IPS-11a (cell line): ENCODE results near the gene ETFB.

Source experiments
- H3K4me3 ChIP-seq: one replicate; pipeline ENCODE4 v1.5.1; 2013; ENCODE audit warnings: low read depth, low read length, control low read depth

ETFB gene

DNA sequence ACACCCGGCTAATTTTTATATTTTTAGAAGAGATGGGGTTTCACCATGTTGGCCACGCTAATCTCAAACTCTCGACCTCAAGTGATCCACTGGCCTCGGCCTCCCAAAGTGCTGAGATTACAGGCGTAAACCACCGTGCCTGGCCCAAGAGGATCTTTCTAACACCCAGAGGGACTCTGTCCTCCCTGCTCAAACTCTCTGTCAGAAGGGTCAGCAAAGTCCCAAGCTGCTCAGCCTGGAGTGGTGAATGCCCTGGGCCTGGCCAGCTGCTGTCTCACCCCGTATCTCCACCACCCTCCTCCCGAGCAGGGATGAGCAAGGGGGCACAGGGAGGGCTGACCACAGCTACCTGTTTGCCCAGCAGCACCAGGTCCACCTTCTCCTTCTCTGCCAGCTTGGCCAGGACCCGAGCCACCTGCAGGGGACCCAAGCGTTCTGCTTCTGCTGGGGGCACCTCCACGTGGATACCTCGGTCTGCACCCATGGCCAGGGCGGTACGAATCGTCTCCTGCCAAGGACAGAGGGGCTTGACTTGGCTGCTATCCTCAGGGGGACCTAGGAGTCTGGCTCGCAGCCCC lies 13.3 kb downstream of the ETFB start:
- H3K4me3 ChIP-seq = no peak overlapping the region

DNA sequence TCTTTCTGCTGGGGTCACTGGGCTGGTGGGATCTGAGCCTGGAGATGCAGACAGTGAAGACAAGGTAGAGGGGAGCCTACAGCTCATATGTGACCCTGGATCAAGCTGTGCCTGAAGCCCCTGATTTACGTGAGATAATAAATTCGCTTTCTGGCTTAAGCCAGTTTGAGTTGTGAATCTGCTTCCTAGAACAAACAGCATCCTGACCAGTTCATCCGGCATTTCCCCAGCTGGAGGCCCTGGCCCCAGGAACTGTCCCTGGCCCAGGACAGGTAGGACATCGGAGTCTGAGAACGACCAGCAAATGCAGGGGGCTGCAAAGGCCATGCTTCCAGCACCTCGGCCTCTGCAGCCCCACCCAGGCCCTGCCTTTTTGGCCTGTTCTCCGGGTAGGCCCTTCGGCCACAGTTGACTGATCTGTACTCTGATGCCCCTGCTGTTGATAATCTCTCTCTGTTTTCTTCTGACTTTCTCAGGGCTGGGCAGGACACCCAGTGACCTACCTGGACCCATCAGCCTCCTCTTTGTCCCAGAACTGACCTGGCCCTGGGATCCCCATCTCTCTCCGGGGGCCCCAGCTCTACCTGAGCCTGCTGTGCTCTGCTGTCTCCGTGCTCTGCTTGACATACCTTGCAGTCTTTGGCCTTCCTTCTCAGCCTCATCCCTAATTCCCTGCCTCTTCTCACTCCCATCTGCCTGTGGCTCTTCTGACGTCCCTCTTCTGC lies 14.8 kb downstream of the ETFB start:
- no peak overlapping the region for H3K4me3 ChIP-seq

DNA sequence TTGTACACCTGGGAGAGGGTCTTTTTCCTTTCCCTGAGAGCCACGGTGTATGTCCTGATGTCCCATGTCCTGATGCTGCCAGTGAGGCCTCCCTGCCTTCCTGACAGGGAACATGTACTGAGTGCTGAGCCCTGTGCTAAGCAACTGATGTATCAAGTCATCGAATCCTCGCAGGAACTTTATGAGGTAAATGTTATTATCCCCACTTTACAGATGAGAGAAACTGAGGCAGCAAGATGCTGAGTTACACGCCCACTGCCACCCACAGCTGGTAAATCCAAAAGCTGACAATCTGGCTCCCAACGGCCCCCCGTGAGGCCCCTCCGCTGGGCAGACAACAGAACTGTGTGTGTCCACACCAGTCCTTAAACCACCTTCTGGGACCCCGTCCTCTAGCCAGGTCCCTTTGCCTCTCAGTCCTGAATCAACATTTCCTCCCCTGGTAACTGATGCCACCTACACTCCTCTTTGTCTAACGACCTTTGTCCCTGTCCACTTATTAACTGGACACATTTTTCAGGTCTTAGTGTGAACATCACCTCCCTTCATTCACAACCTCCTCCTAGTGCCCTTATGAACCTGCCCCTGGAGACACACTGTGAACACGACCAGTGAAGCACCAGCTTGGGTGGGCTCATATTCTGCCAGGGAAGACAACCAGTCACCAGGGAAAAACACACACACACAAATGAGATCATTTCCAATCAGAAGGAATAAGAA lies 18.8 kb downstream of the ETFB start:
- H3K4me3 ChIP-seq = no peak overlapping the region

DNA sequence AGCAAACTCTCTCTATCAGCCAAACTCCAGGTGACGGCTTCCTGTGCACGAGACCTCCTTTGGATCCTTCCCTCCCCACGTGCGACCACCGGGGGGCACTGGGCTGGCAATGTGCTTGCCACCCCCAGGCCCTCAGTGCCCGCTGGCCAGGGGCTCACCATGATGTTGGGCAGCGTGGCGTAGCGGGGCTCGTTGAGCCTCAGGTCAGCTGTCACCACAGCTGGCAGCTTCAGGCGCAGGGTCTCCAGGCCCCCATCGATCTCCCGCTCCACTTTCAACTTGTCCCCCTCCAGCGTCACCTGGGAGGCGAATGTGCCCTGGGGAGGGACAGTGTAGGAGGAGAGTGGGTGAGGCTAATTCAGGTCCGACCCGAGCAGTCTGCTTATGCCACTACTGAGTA lies 19.4 kb downstream of the ETFB start:
- no peak overlapping the region for H3K4me3 ChIP-seq

DNA sequence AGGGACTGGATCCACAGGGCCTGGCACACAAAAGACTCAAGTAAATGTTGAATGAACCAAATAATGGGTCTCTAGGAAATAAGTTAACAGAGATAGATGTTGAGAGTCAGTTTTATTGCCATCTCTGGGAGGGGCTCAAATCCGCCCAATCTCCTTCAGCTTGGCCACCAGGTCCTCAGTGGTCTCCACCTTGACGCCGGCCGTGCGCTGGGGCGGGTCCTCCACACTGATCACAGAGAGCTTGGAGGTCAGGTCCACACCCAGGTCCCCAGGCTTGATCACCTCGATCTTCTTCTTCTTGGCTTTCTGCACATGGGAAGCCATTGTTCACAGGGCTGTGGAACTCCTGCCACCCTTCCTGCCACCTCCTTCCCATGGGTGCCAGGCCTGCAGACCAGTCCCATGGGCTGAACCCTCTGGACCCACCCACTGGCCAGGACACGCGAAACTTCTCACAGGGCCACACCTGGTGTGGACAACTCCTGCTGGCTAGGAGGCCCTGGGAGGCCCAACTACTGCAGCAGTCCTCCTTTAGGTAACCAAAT lies 21.0 kb downstream of the ETFB start:
- no peak overlapping the region for H3K4me3 ChIP-seq

DNA sequence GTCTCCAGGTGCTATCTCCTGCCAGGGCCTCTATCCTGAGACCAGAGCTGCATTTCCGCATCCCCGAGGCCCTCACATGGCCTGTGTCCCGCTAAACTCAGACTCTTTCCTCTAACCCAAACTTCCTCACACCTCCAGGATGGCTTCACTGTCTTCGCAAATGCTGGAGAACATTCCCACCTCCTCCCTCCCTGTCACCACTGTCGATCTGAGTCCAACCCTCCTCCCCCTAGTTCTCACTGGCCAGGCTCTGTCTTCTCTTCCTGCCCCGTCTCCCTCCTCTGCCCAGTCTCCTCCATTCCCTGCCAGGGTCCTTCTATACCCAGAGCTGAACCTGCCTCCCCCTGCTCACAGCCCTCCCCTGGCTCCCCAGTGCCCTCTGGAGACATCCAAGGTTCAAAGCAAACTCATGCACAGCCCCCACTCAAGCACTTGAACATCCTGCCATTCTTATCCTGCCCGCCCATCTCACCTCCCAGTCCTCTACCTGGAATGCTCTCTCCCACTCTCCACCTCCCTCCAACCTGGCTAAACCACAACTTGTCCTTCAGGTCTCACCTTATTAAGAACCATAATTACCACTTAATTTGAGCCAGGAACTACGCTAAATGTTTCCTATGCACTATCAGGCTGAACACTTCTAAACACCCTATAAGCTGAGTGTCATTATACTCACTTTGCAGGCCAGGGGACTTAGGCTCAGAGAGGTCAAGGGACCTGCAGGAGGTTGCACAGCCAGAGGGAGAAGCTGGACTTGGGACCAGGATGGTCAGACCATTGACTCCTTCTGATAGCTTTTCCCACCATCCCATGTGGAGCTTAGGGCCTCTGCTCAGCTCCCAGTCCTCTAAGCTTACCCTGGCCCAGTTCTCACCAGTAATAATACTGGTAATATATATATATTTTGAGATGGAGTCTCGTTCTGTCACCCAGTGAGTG lies 23.3 kb downstream of the ETFB start:
- H3K4me3 ChIP-seq = no peak overlapping the region

DNA sequence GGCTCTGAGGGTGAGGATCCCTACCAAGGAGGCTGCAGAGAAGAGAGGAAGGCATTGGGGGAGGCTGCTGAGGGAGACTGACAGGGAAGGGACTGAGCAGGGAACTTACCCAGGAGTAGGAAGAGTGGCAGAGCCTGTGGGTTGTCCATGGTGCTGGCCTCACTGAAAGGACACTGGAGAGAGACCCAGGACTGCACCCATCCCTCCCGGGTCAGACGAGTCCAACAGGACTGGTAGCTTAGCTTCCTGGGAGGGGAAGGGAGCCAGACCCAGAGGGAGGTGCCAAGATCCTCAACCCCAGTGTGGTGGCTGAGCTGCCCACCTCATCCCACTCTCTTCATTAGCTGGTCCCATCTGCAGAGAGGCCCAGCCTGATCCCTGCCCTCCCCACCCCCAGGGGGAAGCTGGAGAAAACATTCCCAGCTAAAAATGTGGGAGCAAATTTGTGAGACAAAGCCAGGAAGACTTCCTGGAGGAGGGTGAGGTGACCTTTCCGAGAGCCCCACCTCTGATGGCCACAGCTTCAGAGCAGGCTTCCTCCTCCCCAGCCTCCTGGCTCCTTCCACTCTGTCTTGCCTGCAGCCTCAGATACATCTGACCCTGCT lies 24.1 kb downstream of the ETFB start, which contains the start of gene VSIG10L:
VSIG10L (minus strand) TSS at position 164 of the 605 bp plus-strand sequence; CDS start at position 149, 15 bp downstream.
- no peak within 1 kb of the TSS for H3K4me3 ChIP-seq

DNA sequence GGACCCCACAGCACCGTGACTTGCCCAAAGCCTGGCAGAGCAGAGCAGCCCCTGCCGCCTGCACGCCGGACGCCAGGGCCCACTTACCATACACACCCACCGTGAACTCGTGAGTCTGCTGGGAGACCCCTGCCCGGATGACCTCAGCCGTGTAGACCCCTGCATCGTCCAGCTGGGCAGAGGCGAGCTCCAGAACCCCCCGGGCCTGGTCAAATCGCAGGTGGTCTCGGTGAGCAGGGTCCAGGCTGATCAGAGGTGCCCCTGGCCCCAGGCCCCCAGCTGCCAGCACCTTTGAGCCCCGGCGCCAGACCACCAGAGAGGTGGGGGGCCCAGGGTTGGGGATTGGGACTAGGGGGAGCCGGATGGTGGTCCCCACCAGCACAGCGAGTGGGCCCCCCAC lies 25.1 kb downstream of the ETFB start:
- no peak overlapping the region for H3K4me3 ChIP-seq

DNA sequence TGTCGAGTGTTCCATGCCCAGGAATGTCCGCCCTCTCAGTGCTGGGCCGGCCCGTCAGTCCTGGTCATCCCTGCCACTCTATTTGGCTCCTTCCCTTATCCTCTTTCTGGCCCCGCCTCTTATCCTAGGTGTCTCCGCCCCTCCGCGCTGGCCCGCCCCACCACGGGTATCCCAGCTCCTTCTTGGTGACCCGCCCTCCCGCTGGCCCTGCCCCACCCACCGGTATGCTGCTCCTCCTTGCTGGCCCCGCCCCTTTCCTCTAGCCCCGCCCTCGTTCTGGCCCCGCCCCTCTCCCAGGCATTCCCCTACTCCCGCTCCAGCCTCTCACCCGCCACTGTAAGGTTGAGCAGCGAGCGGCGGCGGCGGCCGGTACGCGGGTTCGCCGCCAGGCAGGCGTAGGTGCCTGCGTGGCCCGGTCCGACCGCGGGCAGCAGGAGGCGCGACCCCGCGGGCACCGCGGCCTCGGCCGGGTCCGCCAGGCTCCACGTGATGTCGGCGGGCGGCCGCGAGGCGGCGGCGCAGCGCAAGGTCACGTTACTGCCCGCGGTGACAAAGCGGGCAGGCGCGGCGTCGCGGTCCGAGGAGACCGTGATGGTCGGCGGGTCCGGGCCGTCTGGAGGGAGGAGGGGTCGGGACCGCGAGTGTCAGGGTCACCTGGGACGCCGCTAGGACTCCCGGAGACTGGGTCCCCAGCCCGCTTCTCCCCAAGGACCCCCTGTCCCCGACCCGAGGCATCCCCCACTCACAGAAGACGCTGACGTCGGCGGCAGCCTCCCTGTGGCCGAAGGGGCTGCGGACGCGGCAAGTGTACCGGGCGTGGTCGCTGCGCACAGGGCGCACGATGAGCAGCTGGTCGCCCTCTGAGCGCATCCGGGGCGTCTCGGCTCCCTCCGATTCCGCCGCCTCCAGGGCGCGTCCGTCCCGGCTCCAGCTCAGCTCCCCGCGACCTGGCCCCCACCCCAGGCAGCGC lies 26.2 kb downstream of the ETFB start:
- peak overlapping the region; percentile 81 for H3K4me3 ChIP-seq

DNA sequence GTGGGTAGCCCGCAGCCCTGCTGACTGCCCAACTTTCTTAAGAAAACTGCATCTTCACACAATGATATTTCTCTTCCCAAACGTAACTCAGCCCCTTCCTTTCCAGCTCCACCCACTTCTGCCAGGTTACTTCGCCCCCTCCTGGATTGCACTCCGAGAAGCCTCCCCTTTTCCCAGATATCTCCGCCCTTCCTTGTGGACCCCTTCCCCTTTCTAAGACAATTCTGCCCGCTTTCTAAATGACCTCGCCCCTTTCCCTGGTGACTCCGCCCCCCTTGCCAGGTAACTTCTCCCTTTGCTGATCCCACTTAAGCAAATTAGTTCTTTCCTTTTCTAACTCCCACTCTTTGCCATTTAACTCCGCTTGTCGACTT lies 26.9 kb downstream of the ETFB start:
- H3K4me3 ChIP-seq = peak overlapping the region; percentile 81

DNA sequence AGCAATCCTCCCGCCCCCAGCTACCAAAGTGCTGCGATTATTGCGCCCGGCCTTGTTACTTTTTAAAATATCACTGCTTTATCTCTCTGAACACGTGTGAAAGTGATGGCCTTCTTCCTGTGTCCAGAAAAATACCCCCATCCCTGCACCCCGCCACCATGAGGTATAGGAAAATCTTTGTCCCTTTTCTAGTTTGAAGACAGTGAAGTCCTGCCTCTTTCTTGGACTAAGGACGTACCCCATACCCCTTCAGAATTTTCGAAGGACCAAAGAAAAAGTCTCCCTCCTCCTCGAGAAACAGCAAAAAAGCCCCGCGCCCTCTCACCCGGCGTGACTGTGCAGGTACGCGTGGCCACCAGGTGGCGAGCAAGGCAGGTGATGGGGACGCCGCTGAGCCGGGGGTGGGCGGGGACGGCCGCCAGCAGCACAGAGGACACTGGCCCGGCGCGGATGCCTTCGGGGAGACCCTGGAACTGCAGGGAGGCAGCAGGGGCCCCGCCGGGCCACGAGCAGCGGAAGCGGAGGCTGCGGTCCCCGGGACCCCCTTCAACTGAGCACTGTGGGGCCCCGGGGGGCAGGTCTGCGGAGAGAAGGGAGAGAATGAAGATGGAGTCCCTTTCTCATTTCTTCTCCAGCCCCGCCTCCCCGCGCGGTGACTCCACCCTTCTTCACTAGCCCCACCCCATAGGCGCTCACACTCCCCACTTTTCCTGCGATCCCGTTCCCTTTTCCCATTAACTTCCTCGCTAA lies 27.4 kb downstream of the ETFB start:
- peak overlapping the region; percentile 81 for H3K4me3 ChIP-seq

DNA sequence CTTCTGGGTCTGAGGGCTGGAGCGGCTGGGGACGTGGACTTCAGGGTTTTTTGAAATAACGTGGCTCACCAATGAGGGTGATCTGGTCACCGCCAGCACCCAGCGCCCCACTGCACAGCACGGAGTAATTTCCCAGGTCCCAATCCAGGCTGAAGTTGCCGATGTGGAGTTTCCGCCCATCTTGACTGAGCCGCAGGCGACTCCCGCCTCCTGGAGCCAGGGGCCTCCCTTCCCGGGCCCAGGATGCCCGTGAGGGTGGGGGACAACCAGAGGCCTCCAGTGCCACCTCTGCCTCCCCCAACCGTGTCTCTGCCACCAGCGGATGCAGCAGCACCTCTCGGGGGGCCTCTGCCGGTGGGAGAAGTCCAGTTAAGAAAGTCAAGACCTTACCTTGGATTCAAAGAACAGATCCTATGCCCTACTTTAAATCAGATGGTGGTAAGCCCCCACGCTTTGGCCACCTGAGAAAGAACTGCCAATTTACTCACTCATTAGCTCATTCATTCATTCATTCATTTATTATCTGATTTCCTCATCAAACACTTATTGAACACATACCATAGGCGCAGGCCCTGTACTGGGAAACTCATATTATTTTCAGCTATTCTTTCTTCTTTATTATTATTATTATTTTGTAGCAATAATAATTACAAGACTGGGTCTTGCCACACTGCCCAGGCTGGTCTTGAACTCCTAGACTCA lies 28.2 kb downstream of the ETFB start:
- no peak overlapping the region for H3K4me3 ChIP-seq

DNA sequence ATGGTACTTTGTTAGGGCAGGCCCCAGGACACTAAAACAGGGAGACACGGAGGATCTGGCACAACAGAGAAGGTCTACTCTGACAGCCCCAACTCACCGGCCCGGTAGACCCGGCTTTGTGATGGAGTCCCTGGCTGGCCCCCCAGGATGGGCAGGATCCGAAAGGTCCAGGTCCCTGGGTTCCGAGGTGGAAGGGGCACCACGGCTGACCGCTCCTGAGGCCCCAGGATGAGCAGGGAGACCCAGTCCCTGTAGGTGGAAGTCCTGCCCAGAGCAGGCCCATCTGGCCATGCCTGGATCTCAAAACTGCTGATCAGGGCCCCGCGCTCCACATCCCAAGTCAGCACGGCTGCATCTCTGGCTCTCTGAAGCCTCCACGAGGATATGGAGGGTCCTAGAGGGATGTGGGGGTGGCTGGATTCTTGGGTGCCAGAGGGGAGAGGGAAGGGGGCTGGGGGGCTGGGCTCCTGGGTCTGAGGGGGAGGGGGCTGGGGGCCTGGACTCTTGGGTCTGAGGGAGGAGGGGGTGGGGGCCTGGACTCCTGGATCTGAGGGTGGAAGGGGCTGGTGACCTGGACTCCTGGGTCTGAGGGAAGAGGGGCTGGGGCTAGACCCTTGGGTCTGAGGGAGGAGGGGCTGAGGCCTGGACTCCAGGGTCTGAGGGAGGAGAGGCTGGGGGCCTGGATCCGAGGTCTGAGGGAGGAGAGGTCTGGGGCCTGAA lies 28.9 kb downstream of the ETFB start:
- no peak overlapping the region for H3K4me3 ChIP-seq

DNA sequence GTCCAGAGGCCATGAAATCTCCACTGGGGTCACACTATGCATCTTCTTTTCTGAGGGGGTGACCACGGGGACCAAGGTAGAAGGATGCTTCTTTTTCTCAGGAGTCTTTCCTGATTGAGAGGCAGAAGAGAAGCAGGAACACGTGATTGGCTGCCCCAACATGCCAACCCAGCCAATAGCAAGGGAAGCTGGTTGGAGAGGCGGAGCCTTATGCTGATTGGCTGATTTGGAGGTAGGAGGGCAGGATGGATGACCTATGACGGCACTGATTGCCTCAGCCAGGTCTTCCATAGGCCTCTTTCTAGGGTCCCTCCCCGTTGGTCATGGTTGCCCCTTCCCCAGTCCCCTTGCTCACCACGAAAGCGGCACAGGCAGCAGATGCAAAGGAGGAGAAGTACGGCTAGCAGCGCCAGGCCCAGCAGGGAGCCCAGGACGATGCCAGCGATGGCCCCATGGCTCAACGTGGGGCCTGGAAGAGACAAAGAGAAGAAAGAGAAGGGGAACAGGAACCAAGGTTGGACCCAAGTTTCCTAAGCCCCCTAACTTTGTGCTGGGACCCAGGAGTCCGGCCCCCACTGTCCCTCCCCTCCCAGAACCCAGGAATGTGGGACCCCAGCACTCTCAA lies 32.2 kb downstream of the ETFB start:
- H3K4me3 ChIP-seq = no peak overlapping the region

DNA sequence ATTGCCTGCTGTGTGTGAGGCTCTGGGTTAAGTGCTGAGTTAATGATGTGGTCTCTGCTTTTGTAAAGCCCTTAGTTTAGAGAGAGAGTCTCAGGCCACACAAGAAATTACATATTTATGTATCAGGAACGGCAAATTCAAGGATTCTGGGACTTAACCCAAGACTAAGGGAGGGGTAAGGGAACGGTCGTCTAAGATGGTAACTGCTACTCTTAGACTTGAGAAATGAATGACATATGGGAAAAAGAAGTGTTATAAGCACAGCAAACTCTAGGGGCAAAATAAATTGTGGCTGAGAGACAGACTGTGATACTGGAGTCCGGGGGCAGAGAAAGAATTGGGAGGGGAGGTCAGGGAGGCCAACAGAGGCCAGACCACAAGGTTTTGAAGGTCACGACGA lies 34.5 kb downstream of the ETFB start:
- H3K4me3 ChIP-seq = no peak overlapping the region

DNA sequence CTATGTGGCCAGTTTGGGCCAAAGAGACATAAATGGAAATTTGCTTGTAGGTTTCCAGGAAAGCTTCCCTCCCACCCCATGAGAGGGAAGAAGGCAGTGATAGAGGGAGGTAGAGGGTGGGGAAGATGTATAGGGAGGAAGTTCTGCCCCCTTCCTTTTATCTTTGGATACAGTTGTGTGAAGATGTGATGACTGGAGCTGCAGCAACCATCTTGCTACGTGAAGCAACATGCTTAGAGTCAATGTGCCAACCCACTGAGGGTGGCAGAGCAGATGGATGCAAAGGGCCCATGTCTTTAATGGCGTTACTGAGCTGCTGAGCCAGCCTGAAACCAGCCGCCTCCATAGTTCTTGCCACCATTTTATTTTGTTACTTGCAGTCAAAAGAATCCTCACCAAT lies 35.0 kb downstream of the ETFB start:
- H3K4me3 ChIP-seq = no peak overlapping the region

DNA sequence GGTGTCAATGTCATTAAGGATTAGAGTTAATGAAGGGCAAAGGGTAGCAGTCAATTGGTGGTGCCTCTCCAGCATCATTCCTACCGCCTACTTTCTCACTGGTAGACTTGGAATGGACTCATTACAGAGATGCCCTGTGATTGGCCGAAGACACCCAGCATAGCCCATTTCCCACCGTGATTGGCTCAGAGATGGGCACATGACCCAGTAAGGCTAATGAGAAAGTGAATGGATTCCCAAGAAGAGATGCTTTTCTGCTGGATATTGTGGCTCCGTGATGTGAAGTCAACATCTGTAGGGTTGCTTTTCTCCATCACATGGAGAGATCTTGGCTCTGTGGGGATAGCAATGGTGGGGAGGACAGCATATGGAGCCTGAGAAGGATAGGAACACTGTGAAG lies 35.8 kb downstream of the ETFB start:
- no peak overlapping the region for H3K4me3 ChIP-seq
